Fibroblast of skin of back (primary cell): ENCODE measurements around the gene ADGRE1.

Source experiments
- DNase-seq: peaks from one replicate; pipeline ENCODE4 v3.0.0-alpha.2; 2013

Gene ADGRE1

GRCh38 chr19:6876748-6877147, 10.6 kb upstream of the ADGRE1 start:
- DNase-seq, result no peak

DNA sequence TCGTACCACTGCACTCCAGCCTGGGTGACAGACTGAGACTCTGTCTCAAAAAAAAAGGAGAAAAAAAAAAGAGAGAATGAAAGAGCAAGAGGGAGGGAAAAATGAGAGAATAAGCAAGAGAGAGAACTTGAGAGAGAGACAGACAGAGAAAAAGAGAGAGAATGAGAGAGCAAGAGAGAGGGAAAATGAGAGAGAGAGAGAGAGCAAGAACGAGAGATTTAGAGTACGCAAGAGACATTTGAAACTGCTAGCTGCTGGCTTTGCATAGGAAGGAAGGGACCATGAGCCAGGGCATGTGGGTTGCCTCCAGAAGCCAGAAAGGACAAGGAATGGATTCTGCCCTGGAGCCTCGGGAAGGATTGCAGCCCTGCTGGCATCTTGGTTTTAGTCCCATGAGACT, 9.6 kb upstream of the ADGRE1 start:
- no peak for DNase-seq

DNA sequence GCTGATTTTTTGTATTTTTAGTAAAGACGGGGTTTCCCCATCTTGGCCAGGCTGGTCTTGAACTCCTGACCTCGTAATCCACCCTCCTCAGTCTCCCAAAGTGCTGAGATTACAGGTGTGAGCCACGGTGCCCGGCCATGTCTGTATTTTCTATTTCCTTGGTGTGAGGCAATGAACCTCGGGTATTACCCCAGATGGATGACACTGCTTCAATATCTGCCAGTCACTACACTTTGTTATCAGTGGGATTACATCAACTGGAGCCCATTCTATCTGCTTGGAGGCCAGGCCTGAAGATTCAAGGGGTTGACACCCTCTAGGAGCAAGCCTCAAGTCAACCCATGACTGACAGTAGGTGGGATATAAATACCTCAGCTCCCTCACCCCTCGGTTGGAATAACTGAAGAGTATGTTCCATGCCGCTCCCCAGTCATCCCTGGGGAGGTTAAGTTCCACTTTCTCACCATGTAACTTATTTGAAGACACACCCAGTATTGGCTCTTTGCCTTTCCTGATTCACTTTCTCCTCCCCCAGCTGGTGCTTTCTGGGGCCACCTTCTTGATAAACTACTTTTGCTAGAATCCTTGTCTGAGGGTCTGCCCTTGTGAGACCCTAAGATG, 992 bp upstream of the ADGRE1 start:
- DNase-seq, result no peak

GRCh38 chr19:6888967-6889366, 1.6 kb downstream of the ADGRE1 start:
- DNase-seq, result no peak

- DNase-seq, result no peak
These were observed 3.1 kb downstream of the ADGRE1 start for GRCh38 chr19:6890401-6890913.

DNA sequence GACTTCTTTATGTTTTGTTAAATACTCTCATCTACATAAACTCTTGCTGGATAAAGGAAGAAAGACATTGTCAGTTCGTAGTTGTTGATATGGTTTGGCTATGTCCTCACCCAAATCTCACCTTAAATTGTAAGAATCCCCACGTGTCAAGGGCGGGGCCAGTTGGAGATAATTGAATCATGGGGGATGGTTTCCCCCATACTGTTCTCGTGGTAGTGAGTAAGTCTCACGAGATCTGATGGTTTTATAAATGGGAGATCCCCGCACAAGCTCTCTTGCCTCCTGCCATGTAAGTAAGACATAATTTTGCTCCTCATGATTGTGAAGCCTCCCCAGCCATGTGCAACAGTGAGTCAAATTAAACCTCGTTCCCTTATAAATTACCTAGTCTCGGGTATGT, 3.6 kb downstream of the ADGRE1 start:
- DNase-seq, result no peak

DNA sequence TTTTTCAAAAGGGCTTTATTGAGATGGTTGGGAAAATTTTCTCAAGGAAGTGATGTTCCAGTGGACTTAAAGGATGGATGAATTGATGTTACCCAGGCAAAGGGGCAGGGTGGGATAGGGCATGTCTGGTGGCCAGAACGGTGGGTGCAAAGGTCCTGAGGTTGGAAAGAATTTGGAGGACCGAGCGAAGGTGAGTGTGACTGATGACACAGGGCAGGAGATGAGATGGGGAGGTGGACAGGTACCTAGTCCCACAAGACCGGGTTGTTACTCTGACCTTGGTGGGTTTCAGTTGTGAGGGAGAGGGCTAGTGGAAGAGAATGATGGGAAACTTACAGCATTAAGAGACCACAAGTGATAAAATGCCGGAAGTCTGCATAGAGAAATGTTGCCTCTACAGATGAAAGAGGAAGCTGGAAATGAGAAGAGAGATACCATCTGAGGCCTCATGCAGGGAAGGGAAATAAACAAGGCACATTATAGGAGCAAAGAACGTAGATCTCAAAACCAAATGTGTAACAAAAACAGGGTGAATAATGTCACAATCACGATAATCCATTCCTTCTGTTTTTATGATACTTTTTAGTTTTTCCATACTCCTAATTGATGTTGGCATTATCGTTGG, 4.5 kb downstream of the ADGRE1 start:
- DNase-seq, result no peak

DNA sequence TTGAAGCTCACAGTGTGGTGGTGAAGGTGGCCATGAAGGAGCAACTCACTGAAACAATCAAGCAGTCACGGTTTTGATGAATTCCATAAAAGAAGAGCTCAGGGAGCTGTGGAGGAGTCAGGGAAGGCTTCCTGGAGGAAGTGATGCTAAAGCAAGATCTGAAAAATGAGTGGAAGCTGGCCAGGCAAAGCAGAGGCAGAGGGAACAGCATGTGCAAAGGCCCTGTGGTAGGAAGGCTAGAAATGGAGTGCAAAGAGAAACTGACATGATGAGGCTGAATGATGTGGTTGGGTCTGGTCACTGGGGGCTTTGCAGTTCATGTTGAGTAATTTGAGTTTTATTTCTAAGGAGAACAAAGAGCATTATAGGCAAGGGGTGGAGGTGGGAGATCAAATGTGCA, 6.9 kb downstream of the ADGRE1 start:
- no peak for DNase-seq

GRCh38 chr19:6903446-6903845, 16.1 kb downstream of the ADGRE1 start:
- no peak for DNase-seq

GRCh38 chr19:6906559-6907060, 19.2 kb downstream of the ADGRE1 start:
- no peak for DNase-seq

DNA sequence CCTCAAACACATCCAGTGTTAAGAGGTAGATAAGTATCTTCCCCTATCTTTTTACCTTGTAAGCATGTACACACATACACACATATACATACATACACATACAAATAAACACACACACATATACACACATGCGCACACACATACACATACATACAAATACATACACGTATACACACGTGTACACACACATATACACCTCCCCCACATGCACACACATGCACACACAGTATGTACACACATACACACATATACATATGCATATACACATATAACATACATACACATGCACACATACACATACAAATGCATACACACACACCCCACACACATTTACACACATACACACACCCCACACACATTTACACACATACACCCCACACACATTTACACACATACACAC, 24.1 kb downstream of the ADGRE1 start:
- no peak for DNase-seq

DNA sequence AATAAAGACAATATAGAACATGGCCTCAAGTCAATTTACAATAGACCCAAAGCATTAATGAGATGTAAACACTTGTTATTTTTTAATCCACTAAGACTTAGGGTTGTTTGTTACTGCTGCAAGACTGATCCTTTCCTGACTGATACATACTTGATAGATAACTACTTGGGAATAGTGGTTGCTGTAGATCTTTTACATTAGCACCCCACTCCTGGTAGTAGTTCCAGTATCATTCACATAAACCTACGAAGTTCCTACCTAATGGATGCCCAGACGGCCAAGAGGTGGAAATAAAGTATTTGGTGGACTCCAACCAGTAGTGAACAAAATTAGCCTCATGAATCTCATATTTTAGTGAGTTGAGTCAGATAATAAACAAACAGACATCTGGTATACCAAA, 26.9 kb downstream of the ADGRE1 start:
- DNase-seq, result no peak

DNA sequence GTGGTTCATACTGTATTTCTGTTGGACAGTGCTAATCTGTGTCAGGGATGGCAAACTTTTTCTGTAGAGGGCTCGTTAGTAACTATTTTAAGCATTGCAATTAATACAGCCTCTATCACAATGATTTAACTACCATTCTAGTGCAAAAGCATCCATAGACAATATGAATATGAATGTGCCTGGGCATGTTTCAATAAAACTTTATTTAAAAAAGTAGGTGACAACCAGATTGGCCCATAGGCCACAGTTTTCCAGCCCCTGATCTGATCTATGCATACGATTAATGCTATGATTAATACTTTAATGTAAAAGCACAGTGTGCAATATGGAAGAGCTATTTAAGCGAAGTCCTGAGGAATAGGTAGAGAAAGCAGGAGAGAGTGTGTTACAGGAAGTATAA, 29.6 kb downstream of the ADGRE1 start:
- no peak for DNase-seq

- no peak for DNase-seq
These were observed 38.0 kb downstream of the ADGRE1 start for GRCh38 chr19:6925386-6925785.

- DNase-seq, result no peak
These were observed 38.7 kb downstream of the ADGRE1 start for GRCh38 chr19:6925801-6926751.

GRCh38 chr19:6930190-6930589, 42.8 kb downstream of the ADGRE1 start:
- DNase-seq, result no peak

- no peak for DNase-seq
These were observed 47.7 kb downstream of the ADGRE1 start for GRCh38 chr19:6935069-6935468.

DNA sequence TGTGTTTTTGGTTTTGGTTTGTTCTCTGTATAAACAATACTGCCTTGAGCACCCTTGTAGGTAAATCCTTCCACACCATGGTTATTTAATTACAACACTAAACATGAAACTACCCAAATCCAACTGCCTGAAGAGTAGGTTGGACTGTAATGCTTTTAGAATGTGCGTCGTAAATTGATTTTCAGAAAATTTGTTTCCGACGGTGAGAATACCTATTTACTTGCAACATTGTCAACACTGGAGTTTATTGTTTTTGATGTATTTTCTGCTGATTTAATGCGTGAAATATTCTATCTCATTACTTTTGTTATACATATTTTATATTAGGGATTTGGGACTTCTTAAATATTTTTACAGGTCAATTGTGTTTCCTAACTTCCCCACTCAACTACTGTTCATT, 48.2 kb downstream of the ADGRE1 start:
- DNase-seq, result no peak

DNA sequence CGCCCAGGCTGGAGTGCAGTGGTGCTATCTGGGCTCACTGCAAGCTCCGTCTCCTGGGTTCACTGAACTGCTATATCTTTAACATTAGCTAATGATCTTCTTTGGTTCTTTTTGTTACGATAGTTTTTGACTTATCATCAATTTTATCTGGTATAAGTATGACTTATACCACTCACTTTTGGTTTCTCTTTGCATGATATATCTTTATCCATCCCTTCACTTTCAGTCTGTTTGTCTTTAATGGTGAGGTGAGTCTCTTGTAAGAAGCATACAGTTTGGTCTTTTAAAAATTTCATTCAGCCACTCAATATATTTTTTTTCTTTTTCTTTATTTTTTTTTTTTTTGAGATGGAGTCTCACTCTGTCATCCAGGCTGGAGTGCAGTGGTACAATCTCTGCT, 58.4 kb downstream of the ADGRE1 start:
- DNase-seq, result no peak

DNA sequence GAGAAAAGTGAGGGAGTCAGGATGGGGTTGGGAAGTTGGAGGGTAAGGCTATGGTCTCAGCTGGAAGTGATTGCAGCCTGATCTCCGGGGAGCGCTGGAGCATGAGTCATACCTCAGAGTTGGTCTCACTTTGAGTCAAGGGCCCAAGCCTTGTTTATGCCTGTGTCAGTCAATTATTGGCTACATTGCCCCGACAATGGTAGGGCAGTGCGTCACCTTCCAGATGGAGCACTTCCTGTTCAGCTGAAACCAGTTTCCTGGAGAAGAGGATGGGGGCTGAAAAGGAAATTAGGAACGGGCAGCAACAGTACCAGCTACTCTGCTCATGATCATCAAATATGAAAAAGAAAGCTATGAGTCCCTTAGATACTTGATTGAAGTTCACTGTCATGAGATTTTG, 60.4 kb downstream of the ADGRE1 start:
- DNase-seq, result peak; percentile 29

- no peak for DNase-seq
These were observed 61.5 kb downstream of the ADGRE1 start for GRCh38 chr19:6948884-6949283.

GRCh38 chr19:6952956-6953355, 65.6 kb downstream of the ADGRE1 start:
- no peak for DNase-seq

- DNase-seq, result no peak
These were observed 67.7 kb downstream of the ADGRE1 start for GRCh38 chr19:6955082-6955481.
